ENCODE results near the gene ASAP2.

The ASAP2 gene

GRCh38 chr2:9310798-9311197 lies 104.2 kb downstream of the ASAP2 start:
- no peaks in the 10 kb centered on the region for H3K9me3 ChIP-seq (replicated peaks; ENCODE audit: insufficient read depth, low read length)
- H2AFZ ChIP-seq (ENCODE audit: low read length), result no peak overlapping the region
- H4K20me1 ChIP-seq (ENCODE audit: insufficient read depth, low read length), result no peaks in the 10 kb centered on the region
- H3K9me2 ChIP-seq (replicated peaks; ENCODE audit: insufficient read depth, low read length), result no peaks in the 10 kb centered on the region
- no peak overlapping the region for H3K27ac ChIP-seq (ENCODE audit: low read length)
- peaks cover 36% of the 10 kb centered on the region for H3K4me1 ChIP-seq (ENCODE audit: low read length)
- no peaks in the 10 kb centered on the region for H3K27me3 ChIP-seq (replicated peaks; ENCODE audit: insufficient read depth, low read length)
- DNase-seq, result no peak
- H3K79me2 ChIP-seq (ENCODE audit: low read length), result peaks cover 58% of the 10 kb centered on the region
- no peak overlapping the region for H3K4me3 ChIP-seq (ENCODE audit: low read length)
- H3K4me2 ChIP-seq (ENCODE audit: low read depth, low read length), result no peak overlapping the region
- TF ChIP-seq CTCF (IDR thresholded peaks at IDR 0.05; ENCODE audit: low read length) (no peak), EZH2 (optimal IDR thresholded peaks at IDR 0.05; ENCODE audit: low read depth, low read length) (no peak), EZH2phosphoT487 (IDR thresholded peaks at IDR 0.05; ENCODE audit: low read length) (no peak)
- H3K9ac ChIP-seq (ENCODE audit: low read length), result no peak overlapping the region
- no peaks in the 10 kb centered on the region for H3K36me3 ChIP-seq (replicated peaks; ENCODE audit: insufficient read depth, low read length)
- H3F3A ChIP-seq (ENCODE audit: insufficient read depth, low read length), result peaks cover 23% of the 10 kb centered on the region

GRCh38 chr2:9311488-9311887 lies 104.9 kb downstream of the ASAP2 start:
- Histone ChIP-seq H3K27ac (ENCODE audit: low read length) (no peak overlapping the region), H4K20me1 (ENCODE audit: insufficient read depth, low read length) (no peaks in the 10 kb centered on the region), H3K79me2 (ENCODE audit: low read length) (peaks cover 58% of the 10 kb centered on the region)

DNA sequence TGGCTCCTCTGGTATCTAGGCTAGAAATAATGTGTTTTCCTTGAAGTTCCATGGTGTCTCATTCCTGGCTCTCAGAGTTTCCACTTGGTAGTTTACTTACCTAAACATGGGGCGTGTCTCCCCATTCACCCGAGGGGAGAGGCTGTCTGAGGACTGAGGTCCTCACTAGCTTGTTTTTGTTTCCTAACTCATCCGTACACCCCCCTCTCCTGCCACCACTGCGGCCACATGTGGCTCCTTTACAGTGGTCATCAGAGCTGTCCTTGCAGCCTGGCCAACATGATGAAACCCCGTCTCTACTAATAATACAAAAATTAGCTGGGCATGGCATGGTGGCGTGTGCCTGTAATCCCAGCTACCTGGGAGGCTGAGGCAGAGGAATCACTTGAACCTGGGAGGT lies 106.0 kb downstream of the ASAP2 start:
- no peak overlapping the region for H2AFZ ChIP-seq (ENCODE audit: low read length)
- no peaks in the 10 kb centered on the region for H3K9me2 ChIP-seq (replicated peaks; ENCODE audit: insufficient read depth, low read length)
- H3K4me2 ChIP-seq (ENCODE audit: low read depth, low read length), result no peak overlapping the region
- H3K4me3 ChIP-seq (ENCODE audit: low read length), result no peak overlapping the region
- no peaks in the 10 kb centered on the region for H3K9me3 ChIP-seq (replicated peaks; ENCODE audit: insufficient read depth, low read length)
- H3K27ac ChIP-seq (ENCODE audit: low read length), result no peak overlapping the region
- peaks cover 9% of the 10 kb centered on the region for H3F3A ChIP-seq (ENCODE audit: insufficient read depth, low read length)
- no peak for DNase-seq
- H4K20me1 ChIP-seq (ENCODE audit: insufficient read depth, low read length), result no peaks in the 10 kb centered on the region
- TF ChIP-seq EZH2phosphoT487 (IDR thresholded peaks at IDR 0.05; ENCODE audit: low read length) (no peak), CTCF (IDR thresholded peaks at IDR 0.05; ENCODE audit: low read length) (no peak), EZH2 (optimal IDR thresholded peaks at IDR 0.05; ENCODE audit: low read depth, low read length) (no peak)
- H3K4me1 ChIP-seq (ENCODE audit: low read length), result peaks cover 27% of the 10 kb centered on the region
- no peaks in the 10 kb centered on the region for H3K36me3 ChIP-seq (replicated peaks; ENCODE audit: insufficient read depth, low read length)
- peaks cover 58% of the 10 kb centered on the region for H3K79me2 ChIP-seq (ENCODE audit: low read length)
- H3K9ac ChIP-seq (ENCODE audit: low read length), result no peak overlapping the region
- H3K27me3 ChIP-seq (replicated peaks; ENCODE audit: insufficient read depth, low read length), result no peaks in the 10 kb centered on the region

More at GRCh38 chr2:9311488-9311887, 104.9 kb downstream of the ASAP2 start:
- no peak overlapping the region for H2AFZ ChIP-seq (ENCODE audit: low read length)
- peaks cover 31% of the 10 kb centered on the region for H3K4me1 ChIP-seq (ENCODE audit: low read length)
- TF ChIP-seq EZH2phosphoT487 (IDR thresholded peaks at IDR 0.05; ENCODE audit: low read length), result no peak
- no peak for TF ChIP-seq EZH2 (optimal IDR thresholded peaks at IDR 0.05; ENCODE audit: low read depth, low read length)
- no peak for TF ChIP-seq CTCF (IDR thresholded peaks at IDR 0.05; ENCODE audit: low read length)
- peaks cover 20% of the 10 kb centered on the region for H3F3A ChIP-seq (ENCODE audit: insufficient read depth, low read length)
- no peaks in the 10 kb centered on the region for H3K27me3 ChIP-seq (replicated peaks; ENCODE audit: insufficient read depth, low read length)
- no peak overlapping the region for H3K9ac ChIP-seq (ENCODE audit: low read length)
- no peaks in the 10 kb centered on the region for H3K9me3 ChIP-seq (replicated peaks; ENCODE audit: insufficient read depth, low read length)
- no peaks in the 10 kb centered on the region for H3K36me3 ChIP-seq (replicated peaks; ENCODE audit: insufficient read depth, low read length)
- H3K4me2 ChIP-seq (ENCODE audit: low read depth, low read length), result no peak overlapping the region
- H3K4me3 ChIP-seq (ENCODE audit: low read length), result no peak overlapping the region
- no peaks in the 10 kb centered on the region for H3K9me2 ChIP-seq (replicated peaks; ENCODE audit: insufficient read depth, low read length)
- DNase-seq, result no peak
